SW480 (cell line): ENCODE data around the gene DLGAP1.

Experiments
- DNase-seq: peaks from one replicate; pipeline ENCODE4 v3.0.0-alpha.2; 2016; ENCODE audit warnings: low spot score

Gene DLGAP1

DNA sequence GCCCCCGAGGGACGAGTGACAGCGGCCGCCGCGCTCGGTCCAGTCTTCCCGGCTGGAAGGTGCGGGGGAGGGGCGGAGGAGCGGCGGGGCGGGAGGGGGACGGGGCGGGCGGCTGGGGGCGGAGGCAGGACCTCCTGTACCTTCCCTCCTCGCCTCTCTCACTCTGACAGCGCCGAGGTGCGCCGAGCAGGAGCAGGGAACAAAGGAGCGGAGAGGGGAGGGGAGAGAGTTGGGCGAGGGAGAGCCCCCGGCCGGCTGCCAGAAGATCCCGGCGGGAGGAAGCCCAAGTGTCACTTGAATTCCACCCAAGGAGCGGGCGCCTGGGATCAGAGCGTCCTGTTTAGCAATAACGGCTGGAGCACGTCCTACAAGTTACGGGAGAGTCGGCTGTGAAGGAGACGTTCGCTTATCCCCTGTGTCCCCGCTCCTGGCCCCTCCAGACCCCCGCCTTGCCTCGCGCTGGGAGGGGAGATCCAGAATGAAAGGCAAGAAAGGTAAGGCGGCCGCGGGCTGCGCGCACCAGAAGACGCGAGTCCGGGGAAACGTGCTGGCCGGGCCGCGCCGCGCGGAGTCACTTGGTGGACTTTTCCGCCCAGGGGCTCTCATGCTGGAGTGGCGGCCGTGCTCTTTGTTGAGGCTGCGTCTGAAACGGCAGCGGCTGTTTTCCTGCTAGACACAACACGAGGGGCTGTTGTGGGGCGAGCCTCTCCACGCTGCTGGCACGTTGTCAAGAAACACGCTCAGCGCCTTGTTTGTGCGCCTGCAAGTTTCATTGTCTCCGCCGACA lies 1004.9 kb downstream of the DLGAP1 start, which contains the start of gene TGIF1:
TSS of gene TGIF1 (plus strand) at position 161 of the 787 bp plus-strand sequence. CDS start at position 479, 318 bp downstream.
- DNase-seq: peak; percentile 82

DNA sequence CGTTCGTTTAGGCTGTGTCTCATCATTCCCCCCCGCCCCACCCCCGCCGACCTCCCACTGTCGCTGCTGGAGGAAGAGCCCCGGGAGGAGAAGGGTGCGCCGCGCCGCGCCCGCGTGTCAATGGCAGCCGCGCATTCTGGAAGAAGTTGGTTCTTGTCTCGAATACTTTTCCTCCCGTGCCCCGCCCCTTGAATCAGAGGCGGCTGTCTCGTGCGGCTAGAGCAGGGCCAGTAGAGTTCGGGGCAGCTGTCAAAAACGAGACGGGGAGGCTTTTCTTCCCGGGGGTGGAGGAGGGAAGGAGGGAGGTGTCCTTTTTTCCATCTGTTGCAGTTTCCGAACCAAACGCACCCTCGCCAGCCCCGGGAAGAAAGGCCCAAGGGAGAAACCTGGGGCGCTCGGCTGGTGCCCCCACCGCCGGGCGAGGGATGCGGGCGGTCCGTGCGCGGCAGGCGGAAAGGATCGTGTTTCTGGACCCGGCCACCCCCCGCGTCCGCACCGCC lies 1005.5 kb downstream of the DLGAP1 start:
- no peak for DNase-seq

GRCh38 chr18:3448838-3449511 lies 1006.1 kb downstream of the DLGAP1 start:
- peak; percentile 91 for DNase-seq

- peak; percentile 98 for DNase-seq
These were observed 1006.9 kb downstream of the DLGAP1 start for GRCh38 chr18:3447895-3448837.

GRCh38 chr18:3447068-3447894 lies 1007.8 kb downstream of the DLGAP1 start:
- peak; percentile 59 for DNase-seq
